ENCODE measurements around the gene IST1. TPM values are rescaled to one million over a fixed set of nuclear protein-coding genes. Genes with fewer than 3 reads are reported as not detected.

Gene IST1
- total and polyA plus RNA-seq, 2 experiments from 2014 or later: 144 to 240 TPM

- H3K27me3 ChIP-seq: no peaks in the 10 kb centered on the region
- H3K4me3 ChIP-seq: no peak overlapping the region
- H3K27ac ChIP-seq: no peak overlapping the region
- DNase-seq (ENCODE audit: low spot score): no peak
- H3K4me2 ChIP-seq: no peak overlapping the region
- no peaks in the 10 kb centered on the region for H3K9me2 ChIP-seq (replicated peaks; ENCODE audit: insufficient read depth)
- H3K4me1 ChIP-seq (ENCODE audit: insufficient read depth): no peaks in the 10 kb centered on the region
- H2AFZ ChIP-seq: no peak overlapping the region
- no peaks in the 10 kb centered on the region for H3K9me3 ChIP-seq (ENCODE audit: low read depth)
- no peaks in the 10 kb centered on the region for H3K36me3 ChIP-seq (replicated peaks; ENCODE audit: insufficient read depth, low read depth)
- H4K20me1 ChIP-seq (ENCODE audit: insufficient read depth, poor library complexity, severe bottlenecking): no peaks in the 10 kb centered on the region
- TF ChIP-seq EZH2phosphoT487 (IDR thresholded peaks at IDR 0.05; ENCODE audit: low read depth, severe bottlenecking, unreplicated experiment) (no peak), CTCF (IDR thresholded peaks at IDR 0.05; ENCODE audit: poor library complexity) (no peak), EZH2 (IDR thresholded peaks at IDR 0.05; ENCODE audit: borderline replicate concordance) (no peak)
- 82% methylated on average over 9 of the region's 9 CpGs for WGBS (ENCODE audit: low lambda C conversion rate, missing lambda C conversion rate)
- H3K79me2 ChIP-seq: no peaks in the 10 kb centered on the region
Observed at GRCh38 chr16:71963125-71963875, 68.0 kb downstream of the IST1 start.

GRCh38 chr16:71965223-71965622 lies 69.9 kb downstream of the IST1 start:
- 83% methylated on average over 4 of the region's 4 CpGs for WGBS (ENCODE audit: low lambda C conversion rate, missing lambda C conversion rate)
- Histone ChIP-seq H3K79me2 (no peaks in the 10 kb centered on the region), H3K36me3 (replicated peaks; ENCODE audit: insufficient read depth, low read depth) (no peaks in the 10 kb centered on the region), H3K4me3 (no peak overlapping the region), H3K9me2 (replicated peaks; ENCODE audit: insufficient read depth) (no peaks in the 10 kb centered on the region), H4K20me1 (ENCODE audit: insufficient read depth, poor library complexity, severe bottlenecking) (no peaks in the 10 kb centered on the region), H3K4me1 (ENCODE audit: insufficient read depth) (no peaks in the 10 kb centered on the region), H3K4me2 (no peak overlapping the region), H3K27ac (no peak overlapping the region), H3K9me3 (ENCODE audit: low read depth) (no peaks in the 10 kb centered on the region), H2AFZ (no peak overlapping the region), H3K27me3 (no peaks in the 10 kb centered on the region)
- no peak for DNase-seq (ENCODE audit: low spot score)
- no peak for TF ChIP-seq CTCF (IDR thresholded peaks at IDR 0.05; ENCODE audit: poor library complexity)
- no peak for TF ChIP-seq EZH2phosphoT487 (IDR thresholded peaks at IDR 0.05; ENCODE audit: low read depth, severe bottlenecking, unreplicated experiment)
- TF ChIP-seq EZH2 (IDR thresholded peaks at IDR 0.05; ENCODE audit: borderline replicate concordance): no peak

GRCh38 chr16:71966932-71967331 lies 71.6 kb downstream of the IST1 start:
- no peaks in the 10 kb centered on the region for H3K9me2 ChIP-seq (replicated peaks; ENCODE audit: insufficient read depth)
- TF ChIP-seq EZH2 (IDR thresholded peaks at IDR 0.05; ENCODE audit: borderline replicate concordance): no peak
- TF ChIP-seq EZH2phosphoT487 (IDR thresholded peaks at IDR 0.05; ENCODE audit: low read depth, severe bottlenecking, unreplicated experiment): no peak
- H3K79me2 ChIP-seq: no peaks in the 10 kb centered on the region
- no peaks in the 10 kb centered on the region for H4K20me1 ChIP-seq (ENCODE audit: insufficient read depth, poor library complexity, severe bottlenecking)
- no peaks in the 10 kb centered on the region for H3K4me1 ChIP-seq (ENCODE audit: insufficient read depth)
- H3K36me3 ChIP-seq (replicated peaks; ENCODE audit: insufficient read depth, low read depth): no peaks in the 10 kb centered on the region
- WGBS (ENCODE audit: low lambda C conversion rate, missing lambda C conversion rate): 74% methylated on average over 4 of the region's 4 CpGs
- H3K4me3 ChIP-seq: no peak overlapping the region
- H2AFZ ChIP-seq: no peak overlapping the region
- H3K27me3 ChIP-seq: no peaks in the 10 kb centered on the region
- no peak overlapping the region for H3K27ac ChIP-seq
- H3K4me2 ChIP-seq: no peak overlapping the region
- H3K9me3 ChIP-seq (ENCODE audit: low read depth): no peaks in the 10 kb centered on the region
- no peak for DNase-seq (ENCODE audit: low spot score)

GRCh38 chr16:71969353-71969752 lies 74.0 kb downstream of the IST1 start:
- H3K79me2 ChIP-seq: no peaks in the 10 kb centered on the region
- TF ChIP-seq CTCF (IDR thresholded peaks at IDR 0.05; ENCODE audit: poor library complexity) (no peak), EZH2 (IDR thresholded peaks at IDR 0.05; ENCODE audit: borderline replicate concordance) (no peak), EZH2phosphoT487 (IDR thresholded peaks at IDR 0.05; ENCODE audit: low read depth, severe bottlenecking, unreplicated experiment) (no peak)
- no peaks in the 10 kb centered on the region for H3K9me2 ChIP-seq (replicated peaks; ENCODE audit: insufficient read depth)
- H3K27ac ChIP-seq: no peak overlapping the region
- H3K9me3 ChIP-seq (ENCODE audit: low read depth): no peaks in the 10 kb centered on the region
- H3K4me3 ChIP-seq: no peak overlapping the region
- no peak overlapping the region for H3K4me2 ChIP-seq
- no peaks in the 10 kb centered on the region for H4K20me1 ChIP-seq (ENCODE audit: insufficient read depth, poor library complexity, severe bottlenecking)
- H3K36me3 ChIP-seq (replicated peaks; ENCODE audit: insufficient read depth, low read depth): no peaks in the 10 kb centered on the region
- H3K27me3 ChIP-seq: no peaks in the 10 kb centered on the region
- WGBS (ENCODE audit: low lambda C conversion rate, missing lambda C conversion rate): 95% methylated on average over 2 of the region's 2 CpGs
- no peak overlapping the region for H2AFZ ChIP-seq
- H3K4me1 ChIP-seq (ENCODE audit: insufficient read depth): peaks cover 3% of the 10 kb centered on the region
- no peak for DNase-seq (ENCODE audit: low spot score)
